ENCODE results near the gene LTBP3. TPM values are rescaled to one million over a fixed set of nuclear protein-coding genes. Genes with fewer than 3 reads are reported as not detected.
A peak's percentile ranks its signal among the peaks of the same experiment; 100 is the strongest.

The LTBP3 gene
- total and polyA plus RNA-seq, 2 of the 13 experiments (the other 11 are each of a cell fraction or from before 2014, with no cell fraction given) = 12.2 to 68.1 TPM

DNA sequence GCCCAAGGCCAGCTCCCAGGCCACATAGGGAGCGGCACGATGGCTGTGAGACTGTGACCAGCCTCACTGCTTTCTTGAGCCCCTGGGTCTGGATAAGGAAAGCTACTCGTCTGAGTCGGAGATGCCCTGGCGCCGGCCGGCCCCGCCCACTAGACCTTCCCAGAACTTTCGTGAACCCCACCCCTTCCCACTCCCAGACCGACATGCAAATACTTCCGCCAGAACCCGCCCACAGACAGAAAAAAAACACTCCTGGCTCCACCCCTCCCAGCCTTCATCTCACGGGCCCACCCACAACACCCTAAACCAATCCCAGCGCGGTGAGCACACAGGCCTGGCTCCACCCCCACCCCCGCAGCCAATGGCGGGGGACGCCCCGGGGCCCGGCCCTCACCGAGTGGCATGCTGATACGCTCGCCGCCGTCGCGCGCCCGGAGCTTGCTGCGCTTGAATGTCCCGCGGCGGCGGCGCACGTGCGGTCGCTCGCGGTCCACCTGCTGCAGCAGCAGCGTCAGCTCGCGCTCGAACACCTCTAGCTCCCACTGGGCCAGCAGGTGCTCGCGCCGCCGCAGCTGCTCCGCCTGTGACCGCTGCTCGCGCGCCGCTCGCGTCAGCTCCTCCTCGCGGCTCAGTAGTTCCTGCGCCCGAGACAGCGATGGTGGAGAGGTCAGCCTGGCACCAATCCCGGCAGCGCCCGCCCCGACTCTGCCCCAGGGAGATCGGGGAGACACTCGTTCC lies 48.9 kb upstream of the LTBP3 start:
- H3K4me3 ChIP-seq (replicated peaks in 1 of 3; ENCODE audit: insufficient read depth in 1 of 3, low read depth in 2 of 3, low read length in 3 of 3) = no peak overlapping the region
- no peak overlapping the region for H3K9ac ChIP-seq (ENCODE audit: insufficient read depth, low read depth, low read length)
- H3K4me2 ChIP-seq (ENCODE audit: low read depth, low read length) = no peak overlapping the region
- peaks cover 26% of the 10 kb centered on the region for H3K79me2 ChIP-seq (ENCODE audit: insufficient read depth, low read length)
- H4K20me1 ChIP-seq (ENCODE audit: insufficient read depth, low read length) = peaks cover 7% of the 10 kb centered on the region; the same call in 1 of the 2 replicates
- ChIA-PET CTCF (ENCODE audit: low intra/inter-chr PET ratio, low total read pairs) (no interaction called here), POLR2A (interaction anchor here (1.2 kb wide), 1 partner anchor 8 kb away, joined by 6 read pairs; the partner anchor contains the start of gene PCNX3)
- BruUV-seq (replicated peaks) = no TSS peak
- in situ Hi-C loops (cut with HindIII; ENCODE audit: extremely low pct_ligation_motif_present, low pct_unique_long_range_greater_than_20kb) = no loop called here
- no peak overlapping the region for H3K27ac ChIP-seq (ENCODE audit: extremely low read length, insufficient read depth, low read length)
- H3K27me3 ChIP-seq (ENCODE audit: control insufficient read depth in 1 of 2, insufficient read depth in 2 of 2, low read length in 2 of 2) = no peaks in the 10 kb centered on the region
- DNase-seq (ENCODE audit: low spot score) (no peak), ATAC-seq (peak; percentile 7; the same call in 2 of the 3 replicates), FAIRE-seq (no peak)
- peaks cover 29 to 75% of the 10 kb centered on the region in 2 experiments for H3K36me3 ChIP-seq (replicated peaks in 1 of 2; ENCODE audit: control insufficient read depth in 1 of 2, insufficient read depth in 2 of 2, low read length in 2 of 2)
- H2AFZ ChIP-seq (ENCODE audit: low read length) = no peak overlapping the region
- intact Hi-C loops (cut with micrococcal nuclease; ENCODE audit: unreplicated experiment) = no loop called here
- H3K9me3 ChIP-seq (ENCODE audit: low read length) = no peaks in the 10 kb centered on the region
- WGBS (ENCODE audit: low lambda C conversion rate) = 99% methylated on average over 63 of the region's 67 CpGs
- H3K4me1 ChIP-seq (ENCODE audit: insufficient read depth, low read length) = peaks cover 27% of the 10 kb centered on the region
- peak; percentile 84 for TF ChIP-seq RBFOX2 (IDR thresholded peaks at IDR 0.05; ENCODE audit: low read depth, low read length)
- TF ChIP-seq MBNL3 (CRISPR knock-in tag; conservative IDR thresholded peaks at IDR 0.05) = no peak
- no peak for TF ChIP-seq ZFP36 (IDR thresholded peaks at IDR 0.05; ENCODE audit: borderline replicate concordance, low read depth, low read length, partially characterized antibody)
- no peak for TF ChIP-seq ZNF546 (CRISPR knock-in tag; conservative IDR thresholded peaks at IDR 0.05)
- TF ChIP-seq ZNF749 (CRISPR knock-in tag; IDR thresholded peaks at IDR 0.05; ENCODE audit: borderline replicate concordance) = no peak
- TF ChIP-seq, protein P1, sequence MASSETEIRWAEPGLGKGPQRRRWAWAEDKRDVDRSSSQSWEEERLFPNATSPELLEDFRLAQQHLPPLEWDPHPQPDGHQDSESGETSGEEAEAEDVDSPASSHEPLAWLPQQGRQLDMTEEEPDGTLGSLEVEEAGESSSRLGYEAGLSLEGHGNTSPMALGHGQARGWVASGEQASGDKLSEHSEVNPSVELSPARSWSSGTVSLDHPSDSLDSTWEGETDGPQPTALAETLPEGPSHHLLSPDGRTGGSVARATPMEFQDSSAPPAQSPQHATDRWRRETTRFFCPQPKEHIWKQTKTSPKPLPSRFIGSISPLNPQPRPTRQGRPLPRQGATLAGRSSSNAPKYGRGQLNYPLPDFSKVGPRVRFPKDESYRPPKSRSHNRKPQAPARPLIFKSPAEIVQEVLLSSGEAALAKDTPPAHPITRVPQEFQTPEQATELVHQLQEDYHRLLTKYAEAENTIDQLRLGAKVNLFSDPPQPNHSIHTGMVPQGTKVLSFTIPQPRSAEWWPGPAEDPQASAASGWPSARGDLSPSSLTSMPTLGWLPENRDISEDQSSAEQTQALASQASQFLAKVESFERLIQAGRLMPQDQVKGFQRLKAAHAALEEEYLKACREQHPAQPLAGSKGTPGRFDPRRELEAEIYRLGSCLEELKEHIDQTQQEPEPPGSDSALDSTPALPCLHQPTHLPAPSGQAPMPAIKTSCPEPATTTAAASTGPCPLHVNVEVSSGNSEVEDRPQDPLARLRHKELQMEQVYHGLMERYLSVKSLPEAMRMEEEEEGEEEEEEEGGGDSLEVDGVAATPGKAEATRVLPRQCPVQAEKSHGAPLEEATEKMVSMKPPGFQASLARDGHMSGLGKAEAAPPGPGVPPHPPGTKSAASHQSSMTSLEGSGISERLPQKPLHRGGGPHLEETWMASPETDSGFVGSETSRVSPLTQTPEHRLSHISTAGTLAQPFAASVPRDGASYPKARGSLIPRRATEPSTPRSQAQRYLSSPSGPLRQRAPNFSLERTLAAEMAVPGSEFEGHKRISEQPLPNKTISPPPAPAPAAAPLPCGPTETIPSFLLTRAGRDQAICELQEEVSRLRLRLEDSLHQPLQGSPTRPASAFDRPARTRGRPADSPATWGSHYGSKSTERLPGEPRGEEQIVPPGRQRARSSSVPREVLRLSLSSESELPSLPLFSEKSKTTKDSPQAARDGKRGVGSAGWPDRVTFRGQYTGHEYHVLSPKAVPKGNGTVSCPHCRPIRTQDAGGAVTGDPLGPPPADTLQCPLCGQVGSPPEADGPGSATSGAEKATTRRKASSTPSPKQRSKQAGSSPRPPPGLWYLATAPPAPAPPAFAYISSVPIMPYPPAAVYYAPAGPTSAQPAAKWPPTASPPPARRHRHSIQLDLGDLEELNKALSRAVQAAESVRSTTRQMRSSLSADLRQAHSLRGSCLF (CRISPR knock-in tag; IDR thresholded peaks at IDR 0.05; ENCODE audit: borderline replicate concordance) = no peak
- TF ChIP-seq PCBP1 (IDR thresholded peaks at IDR 0.05; ENCODE audit: borderline replicate concordance, low read depth, low read length) = 0 out of 2 replicates have a peak, but pooled peaks have one; percentile 50
- TF ChIP-seq, protein P2, sequence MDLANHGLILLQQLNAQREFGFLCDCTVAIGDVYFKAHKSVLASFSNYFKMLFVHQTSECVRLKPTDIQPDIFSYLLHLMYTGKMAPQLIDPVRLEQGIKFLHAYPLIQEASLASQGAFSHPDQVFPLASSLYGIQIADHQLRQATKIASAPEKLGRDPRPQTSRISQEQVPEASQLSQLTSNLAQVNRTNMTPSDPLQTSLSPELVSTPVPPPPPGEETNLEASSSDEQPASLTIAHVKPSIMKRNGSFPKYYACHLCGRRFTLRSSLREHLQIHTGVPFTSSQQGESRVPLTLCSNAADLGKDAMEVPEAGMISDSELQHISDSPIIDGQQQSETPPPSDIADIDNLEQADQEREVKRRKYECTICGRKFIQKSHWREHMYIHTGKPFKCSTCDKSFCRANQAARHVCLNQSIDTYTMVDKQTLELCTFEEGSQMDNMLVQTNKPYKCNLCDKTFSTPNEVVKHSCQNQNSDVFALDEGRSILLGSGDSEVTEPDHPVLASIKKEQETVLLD (CRISPR knock-in tag; IDR thresholded peaks at IDR 0.05; ENCODE audit: low read depth) = no peak
- TF ChIP-seq ZNF263 (CRISPR knock-in tag; IDR thresholded peaks at IDR 0.05) = no peak
- no peak for TF ChIP-seq SP140L (CRISPR knock-in tag; IDR thresholded peaks at IDR 0.05; ENCODE audit: borderline replicate concordance)
- 0 out of 2 replicates have a peak, but pooled peaks have one; percentile 25 for TF ChIP-seq HOXA3 (CRISPR knock-in tag; IDR thresholded peaks at IDR 0.05)
- TF ChIP-seq, protein P3, sequence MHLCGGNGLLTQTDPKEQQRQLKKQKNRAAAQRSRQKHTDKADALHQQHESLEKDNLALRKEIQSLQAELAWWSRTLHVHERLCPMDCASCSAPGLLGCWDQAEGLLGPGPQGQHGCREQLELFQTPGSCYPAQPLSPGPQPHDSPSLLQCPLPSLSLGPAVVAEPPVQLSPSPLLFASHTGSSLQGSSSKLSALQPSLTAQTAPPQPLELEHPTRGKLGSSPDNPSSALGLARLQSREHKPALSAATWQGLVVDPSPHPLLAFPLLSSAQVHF (CRISPR knock-in tag; IDR thresholded peaks at IDR 0.05) = no peak
- TF ChIP-seq AGO1 (IDR thresholded peaks at IDR 0.05; ENCODE audit: low read depth, low read length, poor library complexity, severe bottlenecking) = peak; percentile 21
